IPS DF 19.7 (cell line): ENCODE results near the gene EMX1.
"Not testable (repeated sequence)": the region's sequence is repeated elsewhere in the genome, so short reads cannot be mapped to it uniquely, and the experiment has no call there.

Source experiments
- DNase-seq: peaks from one replicate; pipeline ENCODE4 v3.0.0-alpha.2; 2013; ENCODE audit warnings: low read depth, low spot score

The EMX1 gene

GRCh38 chr2:72900191-72900825 lies 17.0 kb upstream of the EMX1 start:
- DNase-seq = no peak

GRCh38 chr2:72901426-72901825 lies 15.9 kb upstream of the EMX1 start:
- no peak for DNase-seq

- not testable (repeated sequence) for DNase-seq
Measured at GRCh38 chr2:72907369-72907768, 9.9 kb upstream of the EMX1 start.

GRCh38 chr2:72908741-72909140 lies 8.6 kb upstream of the EMX1 start:
- DNase-seq = no peak

GRCh38 chr2:72911256-72911655 lies 6.1 kb upstream of the EMX1 start:
- no peak for DNase-seq

GRCh38 chr2:72913486-72914205 lies 3.7 kb upstream of the EMX1 start:
- DNase-seq = no peak

- DNase-seq = no peak
Measured at GRCh38 chr2:72914206-72914559, 3.1 kb upstream of the EMX1 start.

GRCh38 chr2:72914589-72915319 lies 2.6 kb upstream of the EMX1 start:
- no peak for DNase-seq

- no peak for DNase-seq
Measured at GRCh38 chr2:72915320-72915906, 1.9 kb upstream of the EMX1 start.

GRCh38 chr2:72915907-72916742 lies 1.2 kb upstream of the EMX1 start:
- DNase-seq = no peak

- no peak for DNase-seq
Measured at GRCh38 chr2:72916743-72917137, 579 bp upstream of the EMX1 start.

- no peak for DNase-seq
Measured at GRCh38 chr2:72917877-72918553, 696 bp downstream of the EMX1 start.

GRCh38 chr2:72919414-72920317 lies 2.3 kb downstream of the EMX1 start:
- DNase-seq = no peak

GRCh38 chr2:72920318-72921087 lies 3.2 kb downstream of the EMX1 start:
- no peak for DNase-seq

- DNase-seq = no peak
Measured at GRCh38 chr2:72921088-72921851, 4.0 kb downstream of the EMX1 start.

- no peak for DNase-seq
Measured at GRCh38 chr2:72921853-72922252, 4.5 kb downstream of the EMX1 start.

- DNase-seq = no peak
Measured at GRCh38 chr2:72923833-72924352, 6.6 kb downstream of the EMX1 start.
